Stimulated activated CD4-positive, alpha-beta T cell treated with anti-CD3 and anti-CD28 coated beads, Interleukin-2, amount 100 ng/mL, for 4 hours (primary cell): ENCODE results near the gene EDEM2.
"Not testable (repeated sequence)": the region's sequence is repeated elsewhere in the genome, so short reads cannot be mapped to it uniquely, and the experiment has no call there.

Experiments used
- DNase-seq: peaks from one replicate; pipeline ENCODE4 v3.0.0-alpha.2; 2020; ENCODE audit warnings: low read depth

Gene EDEM2

GRCh38 chr20:35168701-35169409 is 21.7 kb upstream of the EDEM2 start:
- not testable (repeated sequence) for DNase-seq

GRCh38 chr20:35167787-35168186 is 20.7 kb upstream of the EDEM2 start:
- no peak for DNase-seq

- DNase-seq = no peak
Measured at GRCh38 chr20:35166242-35166830, 19.2 kb upstream of the EDEM2 start.

- DNase-seq = no peak
Measured at GRCh38 chr20:35165221-35166185, 18.4 kb upstream of the EDEM2 start.

- DNase-seq = not testable (repeated sequence)
Measured at GRCh38 chr20:35164531-35164930, 17.4 kb upstream of the EDEM2 start.

- not testable (repeated sequence) for DNase-seq
Measured at GRCh38 chr20:35160341-35160740, 13.2 kb upstream of the EDEM2 start.

GRCh38 chr20:35156978-35157377 is 9.8 kb upstream of the EDEM2 start:
- no peak for DNase-seq

- DNase-seq = no peak
Measured at GRCh38 chr20:35155936-35156335, 8.8 kb upstream of the EDEM2 start.

- no peak for DNase-seq
Measured at GRCh38 chr20:35151736-35152135, 4.6 kb upstream of the EDEM2 start.

GRCh38 chr20:35150846-35151579 is 3.9 kb upstream of the EDEM2 start:
- DNase-seq = no peak

- not testable (repeated sequence) for DNase-seq
Measured at GRCh38 chr20:35147575-35148071, 487 bp upstream of the EDEM2 start.

GRCh38 chr20:35146299-35146919 is 727 bp downstream of the EDEM2 start:
- DNase-seq = no peak

- no peak for DNase-seq
Measured at GRCh38 chr20:35145141-35145564, 2.0 kb downstream of the EDEM2 start.

GRCh38 chr20:35144694-35145093 is 2.4 kb downstream of the EDEM2 start:
- DNase-seq = no peak

- no peak for DNase-seq
Measured at GRCh38 chr20:35135867-35136586, 11.1 kb downstream of the EDEM2 start.

- no peak for DNase-seq
Measured at GRCh38 chr20:35134880-35135279, 12.3 kb downstream of the EDEM2 start.

- no peak for DNase-seq
Measured at GRCh38 chr20:35134472-35134871, 12.7 kb downstream of the EDEM2 start.

GRCh38 chr20:35133735-35134134 is 13.4 kb downstream of the EDEM2 start:
- DNase-seq = no peak

- DNase-seq = no peak
Measured at GRCh38 chr20:35133031-35133430, 14.1 kb downstream of the EDEM2 start.

- DNase-seq = no peak
Measured at GRCh38 chr20:35131934-35132333, 15.2 kb downstream of the EDEM2 start.

GRCh38 chr20:35129647-35130069 is 17.5 kb downstream of the EDEM2 start:
- no peak for DNase-seq
